Measurements from ENCODE around the gene DGKI. TPM values are rescaled to one million over a fixed set of nuclear protein-coding genes. Genes with fewer than 3 reads are reported as not detected.

Gene DGKI
- total RNA-seq, 1 donor from 2014 or later, result 1.3 TPM

GRCh38 chr7:137655804-137656203, 191.0 kb downstream of the DGKI start:
- H3K36me3 ChIP-seq, result no peaks in the 10 kb centered on the region

GRCh38 chr7:137652721-137653120, 194.1 kb downstream of the DGKI start:
- Histone ChIP-seq H3K36me3 (no peaks in the 10 kb centered on the region), H3K27ac (replicated peaks) (no peak overlapping the region), H3K9me3 (replicated peaks) (no peaks in the 10 kb centered on the region), H3K4me3 (no peak overlapping the region), H3K27me3 (ENCODE audit: low read depth) (no peaks in the 10 kb centered on the region), H3K4me1 (peaks cover 18% of the 10 kb centered on the region)
- no peak for TF ChIP-seq CTCF (IDR thresholded peaks at IDR 0.05; ENCODE audit: borderline replicate concordance)
- no peak for DNase-seq
- intact Hi-C loops (cut with micrococcal nuclease), result no loop called here

More at GRCh38 chr7:137655804-137656203, 191.0 kb downstream of the DGKI start:
- TF ChIP-seq CTCF (IDR thresholded peaks at IDR 0.05; ENCODE audit: borderline replicate concordance), result no peak
- Histone ChIP-seq H3K4me3 (no peak overlapping the region), H3K9me3 (replicated peaks) (no peaks in the 10 kb centered on the region), H3K4me1 (peaks cover 25% of the 10 kb centered on the region), H3K27ac (replicated peaks) (no peak overlapping the region), H3K27me3 (ENCODE audit: low read depth) (no peaks in the 10 kb centered on the region)
- intact Hi-C loops (cut with micrococcal nuclease), result loop anchor here (5.0 kb wide), 2 partner anchors 246 to 351 kb away; no protein-coding TSS in a partner anchor
- DNase-seq, result no peak

- Histone ChIP-seq H3K4me1 (no peaks in the 10 kb centered on the region), H3K27me3 (ENCODE audit: low read depth) (no peaks in the 10 kb centered on the region), H3K9me3 (replicated peaks) (no peaks in the 10 kb centered on the region), H3K4me3 (no peak overlapping the region), H3K27ac (replicated peaks) (no peak overlapping the region), H3K36me3 (no peaks in the 10 kb centered on the region)
- no peak for TF ChIP-seq CTCF (IDR thresholded peaks at IDR 0.05; ENCODE audit: borderline replicate concordance)
- no peak for DNase-seq
- intact Hi-C loops (cut with micrococcal nuclease), result no loop called here
Observed at GRCh38 chr7:137647905-137648565, 198.7 kb downstream of the DGKI start.

GRCh38 chr7:137642472-137642871, 204.3 kb downstream of the DGKI start:
- Histone ChIP-seq H3K4me3 (no peak overlapping the region), H3K4me1 (no peaks in the 10 kb centered on the region), H3K9me3 (replicated peaks) (no peaks in the 10 kb centered on the region), H3K36me3 (no peaks in the 10 kb centered on the region), H3K27ac (replicated peaks) (no peak overlapping the region), H3K27me3 (ENCODE audit: low read depth) (no peaks in the 10 kb centered on the region)
- TF ChIP-seq CTCF (IDR thresholded peaks at IDR 0.05; ENCODE audit: borderline replicate concordance), result no peak
- no peak for DNase-seq
- intact Hi-C loops (cut with micrococcal nuclease), result no loop called here

- H3K27me3 ChIP-seq (ENCODE audit: low read depth), result no peaks in the 10 kb centered on the region
- intact Hi-C loops (cut with micrococcal nuclease), result no loop called here
- no peak overlapping the region for H3K27ac ChIP-seq (replicated peaks)
- no peaks in the 10 kb centered on the region for H3K9me3 ChIP-seq (replicated peaks)
- H3K4me1 ChIP-seq, result no peaks in the 10 kb centered on the region
- DNase-seq, result no peak
- H3K4me3 ChIP-seq, result no peak overlapping the region
- no peak for TF ChIP-seq CTCF (IDR thresholded peaks at IDR 0.05; ENCODE audit: borderline replicate concordance)
- H3K36me3 ChIP-seq, result no peaks in the 10 kb centered on the region
Observed at GRCh38 chr7:137642031-137642430, 204.7 kb downstream of the DGKI start.

Measured in left ventricle myocardium inferior (tissue), 1 donor.